ENCODE measurements around the gene PARP16. TPM values are rescaled to one million over a fixed set of nuclear protein-coding genes. Genes with fewer than 3 reads are reported as not detected.
"Not testable (repeated sequence)": the region's sequence is repeated elsewhere in the genome, so short reads cannot be mapped to it uniquely, and the experiment has no call there.

The PARP16 gene
- total RNA-seq, 2 donors from 2014 or later: 7.4 TPM

- DNase-seq (ENCODE audit: low spot score): no peak
- intact Hi-C loops (cut with DNase I): no loop called here
Measured at GRCh38 chr15:65248511-65249255, 38.0 kb downstream of the PARP16 start.

GRCh38 chr15:65246939-65247338 lies 39.7 kb downstream of the PARP16 start:
- no peak for DNase-seq (ENCODE audit: low spot score)
- intact Hi-C loops (cut with DNase I): no loop called here

- intact Hi-C loops (cut with DNase I): no loop called here
Measured at GRCh38 chr15:65246026-65246714, 40.5 kb downstream of the PARP16 start.

GRCh38 chr15:65245096-65245856 lies 41.4 kb downstream of the PARP16 start:
- no peak for DNase-seq (ENCODE audit: low spot score)
- intact Hi-C loops (cut with DNase I): no loop called here

More at GRCh38 chr15:65246026-65246714, 40.5 kb downstream of the PARP16 start:
- no peak for DNase-seq (ENCODE audit: low spot score)

- DNase-seq (ENCODE audit: low spot score): no peak
- intact Hi-C loops (cut with DNase I): loop anchor here in 1 of 2 donors (5.0 kb wide), 1 partner anchor 47 kb away; no protein-coding TSS in a partner anchor
Measured at GRCh38 chr15:65244638-65245037, 42.0 kb downstream of the PARP16 start.

GRCh38 chr15:65236443-65236842 lies 50.2 kb downstream of the PARP16 start:
- DNase-seq (ENCODE audit: low spot score); intact Hi-C loops (cut with DNase I): not testable (repeated sequence)

GRCh38 chr15:65233696-65234095 lies 53.0 kb downstream of the PARP16 start:
- no peak for DNase-seq (ENCODE audit: low spot score)
- intact Hi-C loops (cut with DNase I): no loop called here

- intact Hi-C loops (cut with DNase I): no loop called here
- no peak for DNase-seq (ENCODE audit: low spot score)
Measured at GRCh38 chr15:65232520-65232919, 54.2 kb downstream of the PARP16 start.

GRCh38 chr15:65231306-65231705 lies 55.4 kb downstream of the PARP16 start:
- DNase-seq (ENCODE audit: low spot score): no peak
- intact Hi-C loops (cut with DNase I): no loop called here

GRCh38 chr15:65226901-65227300 lies 59.8 kb downstream of the PARP16 start:
- DNase-seq (ENCODE audit: low spot score); intact Hi-C loops (cut with DNase I): not testable (repeated sequence)

GRCh38 chr15:65226221-65226620 lies 60.5 kb downstream of the PARP16 start:
- intact Hi-C loops (cut with DNase I): no loop called here
- DNase-seq (ENCODE audit: low spot score): no peak

GRCh38 chr15:65223996-65224395 lies 62.7 kb downstream of the PARP16 start:
- DNase-seq (ENCODE audit: low spot score): no peak
- intact Hi-C loops (cut with DNase I): loop anchor here in 1 of 2 donors (5.0 kb wide), 1 partner anchor 1763 kb away; no protein-coding TSS in a partner anchor

GRCh38 chr15:65222891-65223290 lies 63.8 kb downstream of the PARP16 start:
- intact Hi-C loops (cut with DNase I): loop anchor here in 1 of 2 donors (5.0 kb wide), 1 partner anchor 1764 kb away; no protein-coding TSS in a partner anchor
- DNase-seq (ENCODE audit: low spot score): no peak

GRCh38 chr15:65221697-65222096 lies 65.0 kb downstream of the PARP16 start:
- no peak for DNase-seq (ENCODE audit: low spot score)

GRCh38 chr15:65219137-65219536 lies 67.5 kb downstream of the PARP16 start:
- DNase-seq (ENCODE audit: low spot score): no peak

More at GRCh38 chr15:65221697-65222096, 65.0 kb downstream of the PARP16 start:
- intact Hi-C loops (cut with DNase I): loop anchor here in 1 of 2 donors (5.0 kb wide), 1 partner anchor 1766 kb away; no protein-coding TSS in a partner anchor

GRCh38 chr15:65217526-65218482 lies 68.9 kb downstream of the PARP16 start:
- intact Hi-C loops (cut with DNase I): no loop called here
- no peak for DNase-seq (ENCODE audit: low spot score)

More at GRCh38 chr15:65219137-65219536, 67.5 kb downstream of the PARP16 start:
- intact Hi-C loops (cut with DNase I): no loop called here

GRCh38 chr15:65215496-65215895 lies 71.2 kb downstream of the PARP16 start:
- intact Hi-C loops (cut with DNase I): no loop called here
- DNase-seq (ENCODE audit: low spot score): no peak

GRCh38 chr15:65214010-65214409 lies 72.7 kb downstream of the PARP16 start:
- DNase-seq (ENCODE audit: low spot score): no peak
- intact Hi-C loops (cut with DNase I): no loop called here

All from posterior vena cava (tissue), 2 donors.